K562 (cell line): Measurements from ENCODE around the gene BCO1. TPM values are rescaled to one million over a fixed set of nuclear protein-coding genes. Genes with fewer than 3 reads are reported as not detected.

Source experiments
- ATAC-seq: fragments of 200-7000 bp; cut with Tn5 transposase; 3 replicates; pipeline ENCODE4 v1.9.1; 2020; ENCODE audit warnings: moderate library complexity
- BruUV-seq: library from RNA; stranded (reverse); fragments of 400-500 nt; replicated peaks from 2 replicates; lab custom pipeline; 2021; lab: Mats Ljungman, UMichigan
- CTCF ChIA-PET: fragments of 300-600 bp; formaldehyde crosslinking; extraction: SDS; loops from one replicate; lab custom pipeline; 2021; ENCODE audit warnings: low intra/inter-chr PET ratio; lab: Yijun Ruan, JAX
- POLR2A ChIA-PET: fragments of 300-600, 350-650 bp; sonication (Branson Sonifier 250); formaldehyde crosslinking; extraction: SDS; loops from one replicate; lab custom pipeline; 2021; ENCODE audit warnings: antibody characterized with exemption, inconsistent platforms; lab: Yijun Ruan, JAX
- DNase-seq, 4 experiments: peaks; one replicate each; pipeline versions ENCODE4 v3.0.0 to v3.0.0-alpha.2; 2011 to 2018; ENCODE audit warnings: low spot score in 3 of 4, mixed read lengths in 3 of 4; ENCODE audit errors: extremely low read depth in 1 of 4
- FAIRE-seq: peaks from 2 replicates; lab custom pipeline; 2011; peaks lifted over from hg19 to GRCh38; lab: Jason Lieb, UNC
- H2AFZ ChIP-seq: 2 replicates; pipeline ENCODE4 v1.6.0; 2011; ENCODE audit warnings: low read depth, low read length, control low read depth, inconsistent platforms
- H3K27ac ChIP-seq: fragments of 200-600 bp; 3 replicates; pipeline ENCODE4 v1.8.0; 2011; ENCODE audit warnings: low read depth, mild to moderate bottlenecking, control low read depth, inconsistent platforms, low read length, moderate library complexity, mixed read lengths; ENCODE audit errors: extremely low read depth
- H3K27me3 ChIP-seq, 2 experiments: fragments of 300-600 bp in 1 of 2; 2 replicates in 1 of 2; 3 replicates in 1 of 2; pipeline versions ENCODE4 v1.6.0 to v1.8.0; 2011; ENCODE audit warnings: inconsistent platforms in 2 of 2, low read length in 2 of 2, mild to moderate bottlenecking in 1 of 2, mixed read lengths in 1 of 2, moderate library complexity in 1 of 2; ENCODE audit not compliant: control insufficient read depth in 2 of 2, insufficient read depth in 2 of 2
- H3K36me3 ChIP-seq: fragments of 300-600 bp; 3 replicates; pipeline ENCODE4 v1.8.0; 2011; ENCODE audit warnings: mild to moderate bottlenecking, low read length, inconsistent platforms; ENCODE audit not compliant: control insufficient read depth, insufficient read depth
- H3K4me1 ChIP-seq, 2 experiments: fragments of 200-600 bp in 1 of 2; replicated peaks in 1 of 2; 2 replicates in 1 of 2; 3 replicates in 1 of 2; pipeline versions ENCODE4 v1.5.1 to v1.8.0; 2011; ENCODE audit warnings: inconsistent platforms in 2 of 2, low read length in 2 of 2, mild to moderate bottlenecking in 1 of 2, mixed read lengths in 1 of 2, moderate library complexity in 1 of 2; ENCODE audit not compliant: control insufficient read depth in 2 of 2, insufficient read depth in 2 of 2
- H3K4me2 ChIP-seq: 2 replicates; pipeline ENCODE4 v1.6.1; 2011; ENCODE audit warnings: low read length, control low read depth, inconsistent platforms, mixed read lengths; ENCODE audit not compliant: insufficient read depth
- H3K4me3 ChIP-seq: fragments of 200-600 bp; sonication (generic), shearing (Covaris generic); 2 replicates; pipeline ENCODE4 v1.5.1; 2016; ENCODE audit warnings: control low read depth, inconsistent platforms
- H3K79me2 ChIP-seq: fragments of 200-600 bp; 3 replicates; pipeline ENCODE4 v1.8.0; 2011; ENCODE audit warnings: low read length, inconsistent platforms; ENCODE audit not compliant: control insufficient read depth, insufficient read depth
- H3K9ac ChIP-seq, 2 experiments: 2 replicates each; pipeline versions ENCODE4 v1.6.0 to v1.6.1; 2011; ENCODE audit warnings: low read depth in 2 of 2, low read length in 2 of 2, control low read depth in 1 of 2, inconsistent platforms in 1 of 2, mild to moderate bottlenecking in 1 of 2, mixed read lengths in 1 of 2; ENCODE audit not compliant: insufficient read depth in 1 of 2
- H3K9me1 ChIP-seq: one replicate; pipeline ENCODE4 v1.6.0; 2011; ENCODE audit warnings: inconsistent platforms, mild to moderate bottlenecking, low read length, moderate library complexity; ENCODE audit not compliant: control insufficient read depth, insufficient read depth
- H3K9me3 ChIP-seq: replicated peaks from 2 replicates; pipeline ENCODE4 v1.5.1; 2011; ENCODE audit warnings: low read depth, low read length, inconsistent platforms; ENCODE audit not compliant: control insufficient read depth, insufficient read depth
- H4K20me1 ChIP-seq: replicated peaks from 2 replicates; pipeline ENCODE4 v1.6.1; 2011; ENCODE audit warnings: low read length, inconsistent platforms, mixed read lengths; ENCODE audit not compliant: control insufficient read depth, insufficient read depth
- BCOR ChIP-seq: fragments of 450-650 bp; IDR thresholded peaks from 2 replicates; pipeline ENCODE4 v1.6.1; 2016
- NFYB ChIP-seq: IDR thresholded peaks from 2 replicates; pipeline ENCODE4 v1.6.1; 2011; ENCODE audit warnings: mild to moderate bottlenecking, moderate library complexity; ENCODE audit not compliant: insufficient read length; ENCODE audit errors: extremely low read depth
- PCBP1 ChIP-seq: fragments of 200-400 bp; formaldehyde crosslinking; IDR thresholded peaks from 2 replicates; pipeline ENCODE4 v1.6.1; 2018; ENCODE audit warnings: mild to moderate bottlenecking, low read depth, low read length; ENCODE audit not compliant: poor library complexity, severe bottlenecking
- SLC30A9 ChIP-seq: fragments of 250-450 bp; sonication (Bioruptor Pico); IDR thresholded peaks from 2 replicates; pipeline ENCODE4 v1.8.0; 2022; ENCODE audit warnings: mild to moderate bottlenecking, moderate library complexity
- TARDBP ChIP-seq: fragments of 450-650 bp; IDR thresholded peaks from 2 replicates; pipeline ENCODE4 v1.6.1; 2016
- ZNF3 ChIP-seq: fragments of 250-450 bp; sonication (Bioruptor Pico); IDR thresholded peaks from 2 replicates; pipeline ENCODE4 v1.5.0; 2021; ENCODE audit warnings: mild to moderate bottlenecking, moderate library complexity
- WGBS: fragments of 100-300 bp; shearing (Covaris generic); methylation state at CpG from one replicate; pipeline ENCODE4 v1.1.6; 2016; ENCODE audit warnings: low coverage, mixed read lengths; ENCODE audit not compliant: insufficient coverage; ENCODE audit errors: missing lambda C conversion rate; 5-methylcytosine and 5-hydroxymethylcytosine counted together
- in situ Hi-C: fragments of 300-500 bp; cut with MboI; formaldehyde crosslinking; loops from 4 replicates; pipeline ENCODE4 v1.15.0; 2018; ENCODE audit warnings: inconsistent platforms, mixed read lengths
- intact Hi-C: fragments of 100-400 bp; cut with micrococcal nuclease; formaldehyde crosslinking; loops from 2 replicates; pipeline ENCODE4 v1.14.2; 2022
- polyA plus RNA-seq, 8 experiments: library from polyadenylated mRNA; depleted of rRNA in 4 of 8; stranded (reverse) in 5 of 8; unstranded in 3 of 8; fragments of >200 nt; fragmentation: Nextera tagmentation in 2 of 8; fragmentation: Illumina TruSeq in 1 of 8; extraction: Ambion mirVana in 2 of 8; extraction: Trizol in 1 of 8; gene quantifications; 2 replicates each; pipeline versions ENCODE4 v1.2.1 to v1.2.3, GENCODE V29; 2011 to 2014; ENCODE audit warnings: inconsistent platforms in 1 of 8, missing spikeins in 1 of 8
- total RNA-seq, 7 experiments: library from RNA; depleted of rRNA in 6 of 7; stranded (reverse); fragments of >200 nt in 6 of 7; fragmentation: Illumina TruSeq in 2 of 7; extraction: Trizol in 2 of 7; gene quantifications; 2 replicates each; pipeline versions ENCODE4 v1.2.1 to v1.2.3, GENCODE V29; 2011 to 2021; ENCODE audit warnings: low replicate concordance in 1 of 7
- TF ChIP-seq, protein P1 (sequence below): fragments of 450-650 bp; IDR thresholded peaks from 2 replicates; pipeline ENCODE4 v1.6.1; 2016; ENCODE audit warnings: low read depth
- TF ChIP-seq, protein P2 (sequence below): IDR thresholded peaks from 2 replicates; pipeline ENCODE4 v1.6.1; 2016; ENCODE audit warnings: missing genetic modification characterization, missing compliant biosample characterization
- TF ChIP-seq, protein P3 (sequence below): fragments of 250-450 bp; sonication (Bioruptor Pico); IDR thresholded peaks from 2 replicates; pipeline ENCODE4 v1.5.1; 2021; ENCODE audit warnings: mild to moderate bottlenecking

The BCO1 gene
- total and polyA plus RNA-seq, 9 of the 15 experiments (the other 6 are each of a cell fraction or from before 2014, with no cell fraction given) = not detected

DNA sequence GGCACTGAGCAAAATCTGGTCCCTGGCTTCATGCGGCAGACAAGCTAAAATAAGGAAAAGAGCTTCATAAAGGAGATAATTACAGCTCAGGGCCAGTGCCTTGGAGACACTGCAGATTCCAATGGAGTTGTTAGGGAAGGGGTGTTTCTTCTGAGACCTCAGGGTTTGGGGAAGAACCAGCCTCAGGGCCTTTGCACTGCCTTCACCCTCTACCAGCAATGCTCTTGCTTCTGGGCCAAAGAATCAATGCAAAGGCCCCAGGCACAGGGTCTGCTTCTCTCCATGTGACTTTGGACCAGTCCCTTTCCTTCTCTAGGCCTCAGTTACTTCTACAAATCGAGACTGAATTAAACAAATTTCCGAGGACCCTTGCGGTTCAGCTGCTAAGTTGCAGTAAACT lies 40.0 kb downstream of the BCO1 start (continued):
- TF ChIP-seq, protein P1, sequence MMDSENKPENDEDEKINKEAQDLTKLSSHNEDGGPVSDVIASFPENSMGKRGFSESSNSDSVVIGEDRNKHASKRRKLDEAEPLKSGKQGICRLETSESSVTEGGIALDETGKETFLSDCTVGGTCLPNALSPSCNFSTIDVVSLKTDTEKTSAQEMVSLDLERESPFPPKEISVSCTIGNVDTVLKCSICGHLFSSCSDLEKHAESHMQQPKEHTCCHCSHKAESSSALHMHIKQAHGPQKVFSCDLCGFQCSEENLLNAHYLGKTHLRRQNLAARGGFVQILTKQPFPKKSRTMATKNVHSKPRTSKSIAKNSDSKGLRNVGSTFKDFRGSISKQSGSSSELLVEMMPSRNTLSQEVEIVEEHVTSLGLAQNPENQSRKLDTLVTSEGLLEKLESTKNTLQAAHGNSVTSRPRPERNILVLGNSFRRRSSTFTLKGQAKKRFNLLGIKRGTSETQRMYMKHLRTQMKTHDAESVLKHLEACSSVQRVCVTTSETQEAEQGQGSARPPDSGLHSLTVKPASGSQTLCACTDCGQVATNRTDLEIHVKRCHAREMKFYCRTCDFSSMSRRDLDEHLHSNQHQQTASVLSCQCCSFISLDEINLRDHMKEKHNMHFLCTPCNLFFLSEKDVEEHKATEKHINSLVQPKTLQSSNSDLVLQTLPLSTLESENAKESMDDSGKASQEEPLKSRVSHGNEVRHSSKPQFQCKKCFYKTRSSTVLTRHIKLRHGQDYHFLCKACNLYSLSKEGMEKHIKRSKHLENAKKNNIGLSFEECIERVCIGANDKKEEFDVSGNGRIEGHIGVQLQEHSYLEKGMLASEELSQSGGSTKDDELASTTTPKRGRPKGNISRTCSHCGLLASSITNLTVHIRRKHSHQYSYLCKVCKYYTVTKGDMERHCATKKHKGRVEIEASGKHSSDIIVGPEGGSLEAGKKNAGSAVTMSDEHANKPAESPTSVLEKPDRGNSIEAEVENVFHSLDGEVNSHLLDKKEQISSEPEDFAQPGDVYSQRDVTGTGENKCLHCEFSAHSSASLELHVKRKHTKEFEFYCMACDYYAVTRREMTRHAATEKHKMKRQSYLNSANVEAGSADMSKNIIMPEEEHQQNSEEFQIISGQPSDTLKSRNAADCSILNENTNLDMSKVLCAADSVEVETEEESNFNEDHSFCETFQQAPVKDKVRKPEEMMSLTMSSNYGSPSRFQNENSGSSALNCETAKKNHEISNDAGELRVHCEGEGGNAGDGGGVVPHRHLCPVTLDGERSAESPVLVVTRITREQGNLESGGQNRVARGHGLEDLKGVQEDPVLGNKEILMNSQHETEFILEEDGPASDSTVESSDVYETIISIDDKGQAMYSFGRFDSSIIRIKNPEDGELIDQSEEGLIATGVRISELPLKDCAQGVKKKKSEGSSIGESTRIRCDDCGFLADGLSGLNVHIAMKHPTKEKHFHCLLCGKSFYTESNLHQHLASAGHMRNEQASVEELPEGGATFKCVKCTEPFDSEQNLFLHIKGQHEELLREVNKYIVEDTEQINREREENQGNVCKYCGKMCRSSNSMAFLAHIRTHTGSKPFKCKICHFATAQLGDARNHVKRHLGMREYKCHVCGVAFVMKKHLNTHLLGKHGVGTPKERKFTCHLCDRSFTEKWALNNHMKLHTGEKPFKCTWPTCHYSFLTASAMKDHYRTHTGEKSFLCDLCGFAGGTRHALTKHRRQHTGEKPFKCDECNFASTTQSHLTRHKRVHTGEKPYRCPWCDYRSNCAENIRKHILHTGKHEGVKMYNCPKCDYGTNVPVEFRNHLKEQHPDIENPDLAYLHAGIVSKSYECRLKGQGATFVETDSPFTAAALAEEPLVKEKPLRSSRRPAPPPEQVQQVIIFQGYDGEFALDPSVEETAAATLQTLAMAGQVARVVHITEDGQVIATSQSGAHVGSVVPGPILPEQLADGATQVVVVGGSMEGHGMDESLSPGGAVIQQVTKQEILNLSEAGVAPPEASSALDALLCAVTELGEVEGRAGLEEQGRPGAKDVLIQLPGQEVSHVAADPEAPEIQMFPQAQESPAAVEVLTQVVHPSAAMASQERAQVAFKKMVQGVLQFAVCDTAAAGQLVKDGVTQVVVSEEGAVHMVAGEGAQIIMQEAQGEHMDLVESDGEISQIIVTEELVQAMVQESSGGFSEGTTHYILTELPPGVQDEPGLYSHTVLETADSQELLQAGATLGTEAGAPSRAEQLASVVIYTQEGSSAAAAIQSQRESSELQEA = no peak
- TF ChIP-seq BCOR = 0 out of 2 replicates have a peak, but pooled peaks have one; percentile 14
- TF ChIP-seq TARDBP = no peak
- TF ChIP-seq, all 486 proteins: peak for 2

DNA sequence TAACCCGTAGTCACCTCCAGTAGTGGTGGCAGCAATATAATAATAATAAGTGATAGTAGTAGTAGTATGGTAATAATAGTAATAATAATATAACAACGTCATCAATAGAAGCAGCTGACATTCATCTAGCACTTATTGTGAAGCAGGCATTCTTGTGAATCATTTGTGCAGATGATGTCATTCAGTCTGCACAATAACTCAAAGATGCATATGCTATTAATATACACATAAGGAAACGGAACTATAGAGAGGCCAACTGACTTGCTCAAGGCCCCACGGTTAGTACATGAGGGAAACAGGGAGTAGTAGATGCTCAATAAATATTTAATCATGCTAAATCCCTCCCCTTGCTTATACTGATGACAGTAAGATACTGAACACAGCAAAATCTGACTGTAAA lies 40.9 kb downstream of the BCO1 start:
- ChIA-PET CTCF (no interaction called here), POLR2A (no interaction called here)
- Histone ChIP-seq H3K4me3 (no peak overlapping the region), H3K9me3 (no peaks in the 10 kb centered on the region), H3K4me1 (peaks cover 0 to 4% of the 10 kb centered on the region in 2 experiments; a peak in 2 of 5 replicates), H3K27ac (no peak overlapping the region), H3K79me2 (no peaks in the 10 kb centered on the region), H3K27me3 (peaks cover 30 to 56% of the 10 kb centered on the region in 2 experiments), H3K9ac (no peak overlapping the region), H2AFZ (no peak overlapping the region), H3K36me3 (no peaks in the 10 kb centered on the region), H3K9me1 (no peaks in the 10 kb centered on the region), H3K4me2 (no peak overlapping the region), H4K20me1 (no peaks in the 10 kb centered on the region)
- intact Hi-C loops = no loop called here
- 2% methylated on average over 4 of the region's 4 CpGs for WGBS
- no peak for ATAC-seq
- BruUV-seq = no TSS peak
- no peak for FAIRE-seq
- in situ Hi-C loops = no loop called here
- DNase-seq = no peak
- no peak for TF ChIP-seq SLC30A9
- TF ChIP-seq, protein P2, sequence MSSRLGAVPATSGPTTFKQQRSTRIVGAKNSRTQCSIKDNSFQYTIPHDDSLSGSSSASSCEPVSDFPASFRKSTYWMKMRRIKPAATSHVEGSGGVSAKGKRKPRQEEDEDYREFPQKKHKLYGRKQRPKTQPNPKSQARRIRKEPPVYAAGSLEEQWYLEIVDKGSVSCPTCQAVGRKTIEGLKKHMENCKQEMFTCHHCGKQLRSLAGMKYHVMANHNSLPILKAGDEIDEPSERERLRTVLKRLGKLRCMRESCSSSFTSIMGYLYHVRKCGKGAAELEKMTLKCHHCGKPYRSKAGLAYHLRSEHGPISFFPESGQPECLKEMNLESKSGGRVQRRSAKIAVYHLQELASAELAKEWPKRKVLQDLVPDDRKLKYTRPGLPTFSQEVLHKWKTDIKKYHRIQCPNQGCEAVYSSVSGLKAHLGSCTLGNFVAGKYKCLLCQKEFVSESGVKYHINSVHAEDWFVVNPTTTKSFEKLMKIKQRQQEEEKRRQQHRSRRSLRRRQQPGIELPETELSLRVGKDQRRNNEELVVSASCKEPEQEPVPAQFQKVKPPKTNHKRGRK = no peak
- no peak for TF ChIP-seq ZNF3
- TF ChIP-seq NFYB = no peak
- TF ChIP-seq, protein P3, sequence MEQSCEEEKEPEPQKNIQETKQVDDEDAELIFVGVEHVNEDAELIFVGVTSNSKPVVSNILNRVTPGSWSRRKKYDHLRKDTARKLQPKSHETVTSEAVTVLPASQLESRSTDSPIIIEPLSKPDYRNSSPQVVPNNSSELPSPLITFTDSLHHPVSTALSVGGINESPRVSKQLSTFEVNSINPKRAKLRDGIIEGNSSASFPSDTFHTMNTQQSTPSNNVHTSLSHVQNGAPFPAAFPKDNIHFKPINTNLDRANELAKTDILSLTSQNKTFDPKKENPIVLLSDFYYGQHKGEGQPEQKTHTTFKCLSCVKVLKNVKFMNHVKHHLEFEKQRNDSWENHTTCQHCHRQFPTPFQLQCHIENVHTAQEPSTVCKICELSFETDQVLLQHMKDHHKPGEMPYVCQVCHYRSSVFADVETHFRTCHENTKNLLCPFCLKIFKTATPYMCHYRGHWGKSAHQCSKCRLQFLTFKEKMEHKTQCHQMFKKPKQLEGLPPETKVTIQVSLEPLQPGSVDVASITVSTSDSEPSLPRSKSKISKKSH (CRISPR knock-in tag) = no peak
- no peak for TF ChIP-seq PCBP1
